ENCODE results near the gene RPL5. TPM values are rescaled to one million over a fixed set of nuclear protein-coding genes. Genes with fewer than 3 reads are reported as not detected.
"Not testable (repeated sequence)": the region's sequence is repeated elsewhere in the genome, so short reads cannot be mapped to it uniquely, and the experiment has no call there.

The RPL5 gene
- total RNA-seq: 2,039 and 2,641 TPM in 2 replicates

DNA sequence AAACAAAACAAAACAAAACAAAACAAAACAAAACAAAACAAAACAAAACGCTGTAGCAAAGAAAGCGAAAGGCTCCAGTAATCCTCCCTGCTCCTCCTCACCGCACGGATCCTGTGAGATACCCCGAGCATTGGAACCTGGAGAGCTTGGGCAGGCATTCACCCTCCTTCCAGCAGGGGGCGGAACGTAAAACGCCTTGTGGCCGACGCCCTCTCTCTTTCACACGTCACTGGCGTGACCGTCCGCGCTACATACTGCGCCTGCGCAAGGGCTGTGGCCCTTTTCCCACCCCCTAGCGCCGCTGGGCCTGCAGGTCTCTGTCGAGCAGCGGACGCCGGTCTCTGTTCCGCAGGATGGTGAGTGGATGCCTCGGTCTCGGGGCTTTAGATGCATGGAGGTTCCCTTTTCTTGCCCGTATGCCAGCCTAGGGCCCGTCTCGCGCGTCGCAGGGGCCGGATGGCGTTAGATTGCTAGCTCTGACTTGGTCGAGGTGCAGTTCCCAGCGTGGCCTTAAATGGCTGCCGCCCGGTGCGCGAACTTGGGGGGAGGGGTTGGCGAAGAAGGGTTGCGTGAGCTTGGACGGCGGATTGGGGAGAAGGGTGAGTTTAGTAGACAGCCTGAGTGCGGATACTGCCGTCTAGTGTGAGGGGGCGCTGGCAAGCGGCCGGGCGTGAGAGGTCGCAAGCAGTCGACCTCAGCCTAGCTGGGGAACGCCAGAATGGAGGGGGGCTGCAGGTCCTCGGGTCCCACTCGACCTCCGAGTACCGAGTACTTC is at the start of gene RPL5:
TSS of gene RPL5 (plus strand) at position 279 of the 775 bp plus-strand sequence. CDS start at position 354, 75 bp downstream.
- TF ChIP-seq CTCF (IDR thresholded peaks at IDR 0.05; ENCODE audit: insufficient read depth, low read length, severe bottlenecking): peak; percentile 98
- Histone ChIP-seq H3K4me3 (ENCODE audit: low read depth, low read length) (peak within 1 kb of the TSS; percentile 100), H3K27me3 (ENCODE audit: control insufficient read depth, insufficient read depth, low read length) (no peaks in the 10 kb centered on the region), H3K36me3 (ENCODE audit: control insufficient read depth, insufficient read depth, low read length) (peaks cover 12% of the 10 kb centered on the region)
- FAIRE-seq (no peak), DNase-seq (ENCODE audit: low read depth) (peak; percentile 94)

DNA sequence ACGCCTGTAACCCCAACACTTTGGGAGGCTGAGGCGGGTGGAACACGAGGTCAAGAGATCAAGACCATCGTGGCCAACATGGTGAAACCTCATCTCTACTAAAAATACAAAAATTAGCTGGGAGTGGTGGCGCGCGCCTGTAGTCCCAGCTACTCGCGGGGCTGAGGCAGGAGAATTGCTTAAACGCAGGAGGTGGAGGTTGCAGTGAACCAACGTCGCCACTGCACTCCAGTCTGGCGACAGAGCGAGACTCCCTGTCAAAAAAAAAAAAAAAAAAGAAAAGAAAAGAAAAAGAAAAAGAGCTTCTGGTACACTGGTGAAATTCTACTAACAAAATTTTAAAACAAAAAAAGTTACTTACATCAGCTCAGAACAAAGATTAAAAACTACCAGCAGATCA is 48.3 kb upstream of the RPL5 start:
- DNase-seq (ENCODE audit: low read depth); H3K27me3 ChIP-seq (ENCODE audit: control insufficient read depth, insufficient read depth, low read length); FAIRE-seq; H3K36me3 ChIP-seq (ENCODE audit: control insufficient read depth, insufficient read depth, low read length): not testable (repeated sequence)
- H3K4me3 ChIP-seq (ENCODE audit: low read depth, low read length): peak overlapping the region; percentile 91

GRCh38 chr1:92784021-92784638 is 47.7 kb upstream of the RPL5 start:
- TF ChIP-seq CTCF (IDR thresholded peaks at IDR 0.05; ENCODE audit: insufficient read depth, low read length, severe bottlenecking): no peak
- FAIRE-seq: no peak
- peak; percentile 87 for DNase-seq (ENCODE audit: low read depth)

GRCh38 chr1:92784639-92785500 is 47.0 kb upstream of the RPL5 start, which contains the start of gene EVI5:
EVI5 (minus strand) TSS chr1:92785108; CDS start chr1:92736546, 48,562 bp downstream.
- Histone ChIP-seq H3K36me3 (ENCODE audit: control insufficient read depth, insufficient read depth, low read length) (no peaks in the 10 kb centered on the region), H3K4me3 (ENCODE audit: low read depth, low read length) (peak within 1 kb of the TSS; percentile 91), H3K27me3 (ENCODE audit: control insufficient read depth, insufficient read depth, low read length) (no peaks in the 10 kb centered on the region)
- peak; percentile 90 for DNase-seq (ENCODE audit: low read depth)
- no peak for TF ChIP-seq CTCF (IDR thresholded peaks at IDR 0.05; ENCODE audit: insufficient read depth, low read length, severe bottlenecking)
- FAIRE-seq: no peak

More at GRCh38 chr1:92784021-92784638, 47.7 kb upstream of the RPL5 start:
- Histone ChIP-seq H3K36me3 (ENCODE audit: control insufficient read depth, insufficient read depth, low read length) (no peaks in the 10 kb centered on the region), H3K27me3 (ENCODE audit: control insufficient read depth, insufficient read depth, low read length) (no peaks in the 10 kb centered on the region), H3K4me3 (ENCODE audit: low read depth, low read length) (peak overlapping the region; percentile 91)

- no peak for DNase-seq (ENCODE audit: low read depth)
- Histone ChIP-seq H3K27me3 (ENCODE audit: control insufficient read depth, insufficient read depth, low read length) (no peaks in the 10 kb centered on the region), H3K36me3 (ENCODE audit: control insufficient read depth, insufficient read depth, low read length) (no peaks in the 10 kb centered on the region), H3K4me3 (ENCODE audit: low read depth, low read length) (no peak overlapping the region)
- TF ChIP-seq CTCF (IDR thresholded peaks at IDR 0.05; ENCODE audit: insufficient read depth, low read length, severe bottlenecking): no peak
- no peak for FAIRE-seq
Observed at GRCh38 chr1:92786111-92786901, 45.5 kb upstream of the RPL5 start.
